ENCODE measurements around the gene PLXNA4.

DNA sequence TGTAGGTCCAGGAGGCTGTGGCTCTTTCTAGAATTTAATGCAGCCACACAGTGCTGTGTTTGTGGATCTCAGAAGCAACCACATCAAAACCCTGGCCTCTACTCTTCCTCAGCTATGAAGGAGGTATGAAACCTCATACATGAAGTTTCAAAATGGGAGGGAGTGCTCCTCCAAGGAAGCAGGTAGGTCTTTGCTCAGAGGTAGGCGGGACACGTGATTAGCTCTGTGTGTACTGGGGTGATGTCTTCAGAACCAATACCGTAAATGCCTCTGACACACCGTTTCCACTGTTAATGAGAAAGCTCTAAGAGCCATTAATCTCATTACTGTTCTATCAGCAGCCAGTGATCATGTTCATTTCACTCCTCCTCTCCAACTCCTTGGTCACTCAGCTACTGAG is 126.1 kb downstream of the PLXNA4 start:
- TF ChIP-seq, protein P1, sequence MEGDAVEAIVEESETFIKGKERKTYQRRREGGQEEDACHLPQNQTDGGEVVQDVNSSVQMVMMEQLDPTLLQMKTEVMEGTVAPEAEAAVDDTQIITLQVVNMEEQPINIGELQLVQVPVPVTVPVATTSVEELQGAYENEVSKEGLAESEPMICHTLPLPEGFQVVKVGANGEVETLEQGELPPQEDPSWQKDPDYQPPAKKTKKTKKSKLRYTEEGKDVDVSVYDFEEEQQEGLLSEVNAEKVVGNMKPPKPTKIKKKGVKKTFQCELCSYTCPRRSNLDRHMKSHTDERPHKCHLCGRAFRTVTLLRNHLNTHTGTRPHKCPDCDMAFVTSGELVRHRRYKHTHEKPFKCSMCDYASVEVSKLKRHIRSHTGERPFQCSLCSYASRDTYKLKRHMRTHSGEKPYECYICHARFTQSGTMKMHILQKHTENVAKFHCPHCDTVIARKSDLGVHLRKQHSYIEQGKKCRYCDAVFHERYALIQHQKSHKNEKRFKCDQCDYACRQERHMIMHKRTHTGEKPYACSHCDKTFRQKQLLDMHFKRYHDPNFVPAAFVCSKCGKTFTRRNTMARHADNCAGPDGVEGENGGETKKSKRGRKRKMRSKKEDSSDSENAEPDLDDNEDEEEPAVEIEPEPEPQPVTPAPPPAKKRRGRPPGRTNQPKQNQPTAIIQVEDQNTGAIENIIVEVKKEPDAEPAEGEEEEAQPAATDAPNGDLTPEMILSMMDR (IDR thresholded peaks at IDR 0.05) = no peak
- TF ChIP-seq POLR2AphosphoS5 (IDR thresholded peaks at IDR 0.05) (no peak), POLR2A (IDR thresholded peaks at IDR 0.05) (no peak)

Data from prostate gland (tissue), 2 donors.